ENCODE results near the gene TSPAN31. TPM values are rescaled to one million over a fixed set of nuclear protein-coding genes. Genes with fewer than 3 reads are reported as not detected.

TSPAN31 gene
- polyA plus RNA-seq, 2 of the 4 experiments (the other 2 are of a cell fraction): 20.6 to 51.9 TPM

DNA sequence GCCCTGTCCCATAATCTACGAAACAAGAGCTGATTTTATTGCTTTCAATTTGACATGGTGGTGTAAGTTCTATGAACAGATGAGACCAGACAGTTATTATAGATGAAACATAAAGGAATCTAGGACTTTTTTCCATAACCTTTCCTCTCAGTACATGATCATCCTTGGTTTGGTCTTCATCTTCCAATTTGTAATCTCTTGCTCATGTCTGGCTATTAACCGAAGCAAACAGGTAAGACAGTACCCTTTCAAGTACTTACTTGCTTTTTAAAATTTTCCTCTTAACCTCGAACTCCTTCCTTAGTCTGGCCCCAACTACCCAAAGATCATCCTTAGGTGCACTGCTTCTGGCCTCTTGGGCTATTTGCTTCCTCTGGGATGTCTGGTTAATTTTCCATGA is 1.2 kb downstream of the TSPAN31 start:
- TF ChIP-seq MYC (IDR thresholded peaks at IDR 0.05; ENCODE audit: borderline replicate concordance, low read length) (no peak), JUN (IDR thresholded peaks at IDR 0.05) (peak in 1 of 2 experiments; percentile 24; a peak in 1 of 5 replicates)
- H3K9me3 ChIP-seq: no peaks in the 10 kb centered on the region
- DNase-seq (ENCODE audit: low read depth in 1 of 2, low spot score in 1 of 2): no peak
- 85% methylated on average over 3 of the region's 3 CpGs for WGBS (ENCODE audit: missing lambda C conversion rate)
- ChIA-PET POLR2A (no interaction called here), CTCF (interaction anchor here (1.1 to 3.1 kb wide), 3 partner anchors 11 to 37 kb away, joined by 3 to 15 read pairs (median 14); partner anchors contain the start of gene TSFM)
- peak overlapping the region; percentile 79 for H3K4me2 ChIP-seq
- H3K27ac ChIP-seq: no peak overlapping the region; a peak in 1 of 6 replicates
- FAIRE-seq: no peak
- no peak for ATAC-seq
- H3K4me3 ChIP-seq: peak overlapping the region; percentile 70; the same call in 1 of the 3 replicates
- peaks cover 17% of the 10 kb centered on the region for H3K4me1 ChIP-seq

DNA sequence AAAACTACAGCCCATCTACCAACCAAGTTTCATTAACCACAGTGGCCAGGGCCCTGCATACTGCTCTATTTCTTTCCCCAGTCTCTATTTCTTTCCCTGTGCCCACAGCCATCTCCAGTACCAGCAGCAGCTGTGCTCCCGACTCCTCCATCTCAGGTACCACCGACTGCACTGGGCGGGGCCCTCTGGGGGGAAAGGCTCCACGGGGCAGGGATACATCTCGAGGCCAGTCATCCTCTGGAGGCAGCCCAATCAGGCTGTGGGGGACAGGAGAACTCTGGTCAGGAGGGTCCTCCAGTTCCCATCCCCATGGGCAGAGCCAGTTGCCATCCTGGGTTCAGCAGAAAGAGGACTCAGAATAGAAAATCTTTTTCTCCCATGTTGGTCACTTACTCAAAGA is 4.2 kb downstream of the TSPAN31 start:
- Histone ChIP-seq H3K4me2 (no peak overlapping the region), H3K9me3 (no peaks in the 10 kb centered on the region), H3K4me3 (no peak overlapping the region), H3K27ac (no peak overlapping the region), H3K4me1 (peaks cover 31% of the 10 kb centered on the region)
- POLR2A ChIA-PET: no interaction called here
- CTCF ChIA-PET: interaction anchor here (3.1 kb wide), 1 partner anchor 12 kb away, joined by 17 read pairs; no protein-coding TSS in a partner anchor
- no peak for FAIRE-seq
- DNase-seq (ENCODE audit: low read depth in 1 of 2, low spot score in 1 of 2): no peak
- 91% methylated on average over 5 of the region's 5 CpGs for WGBS (ENCODE audit: missing lambda C conversion rate)
- TF ChIP-seq JUNB (IDR thresholded peaks at IDR 0.05) (no peak), FOSL2 (IDR thresholded peaks at IDR 0.05) (no peak), FOSL2 (CRISPR knock-in tag; IDR thresholded peaks at IDR 0.05) (no peak), KDM5A (IDR thresholded peaks at IDR 0.05) (no peak), EHMT2 (IDR thresholded peaks at IDR 0.05; ENCODE audit: low read depth) (no peak), RCOR1 (IDR thresholded peaks at IDR 0.05; ENCODE audit: low read depth, low read length) (no peak), JUN (IDR thresholded peaks at IDR 0.05) (no peak), HOXA7 (CRISPR knock-in tag; IDR thresholded peaks at IDR 0.05) (no peak), MYC (IDR thresholded peaks at IDR 0.05; ENCODE audit: borderline replicate concordance, low read length) (no peak), ZC3H11A (IDR thresholded peaks at IDR 0.05) (no peak), CHD4 (IDR thresholded peaks at IDR 0.05; ENCODE audit: borderline replicate concordance) (no peak), NFE2L2 (conservative IDR thresholded peaks at IDR 0.05; ENCODE audit: low read length) (no peak), RAD21 (conservative IDR thresholded peaks at IDR 0.05 in 1 of 2, IDR thresholded peaks at IDR 0.05 in 1 of 2) (no peak)
- TF ChIP-seq, protein P1, sequence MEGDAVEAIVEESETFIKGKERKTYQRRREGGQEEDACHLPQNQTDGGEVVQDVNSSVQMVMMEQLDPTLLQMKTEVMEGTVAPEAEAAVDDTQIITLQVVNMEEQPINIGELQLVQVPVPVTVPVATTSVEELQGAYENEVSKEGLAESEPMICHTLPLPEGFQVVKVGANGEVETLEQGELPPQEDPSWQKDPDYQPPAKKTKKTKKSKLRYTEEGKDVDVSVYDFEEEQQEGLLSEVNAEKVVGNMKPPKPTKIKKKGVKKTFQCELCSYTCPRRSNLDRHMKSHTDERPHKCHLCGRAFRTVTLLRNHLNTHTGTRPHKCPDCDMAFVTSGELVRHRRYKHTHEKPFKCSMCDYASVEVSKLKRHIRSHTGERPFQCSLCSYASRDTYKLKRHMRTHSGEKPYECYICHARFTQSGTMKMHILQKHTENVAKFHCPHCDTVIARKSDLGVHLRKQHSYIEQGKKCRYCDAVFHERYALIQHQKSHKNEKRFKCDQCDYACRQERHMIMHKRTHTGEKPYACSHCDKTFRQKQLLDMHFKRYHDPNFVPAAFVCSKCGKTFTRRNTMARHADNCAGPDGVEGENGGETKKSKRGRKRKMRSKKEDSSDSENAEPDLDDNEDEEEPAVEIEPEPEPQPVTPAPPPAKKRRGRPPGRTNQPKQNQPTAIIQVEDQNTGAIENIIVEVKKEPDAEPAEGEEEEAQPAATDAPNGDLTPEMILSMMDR (IDR thresholded peaks at IDR 0.05): no peak
- TF ChIP-seq, protein P2, sequence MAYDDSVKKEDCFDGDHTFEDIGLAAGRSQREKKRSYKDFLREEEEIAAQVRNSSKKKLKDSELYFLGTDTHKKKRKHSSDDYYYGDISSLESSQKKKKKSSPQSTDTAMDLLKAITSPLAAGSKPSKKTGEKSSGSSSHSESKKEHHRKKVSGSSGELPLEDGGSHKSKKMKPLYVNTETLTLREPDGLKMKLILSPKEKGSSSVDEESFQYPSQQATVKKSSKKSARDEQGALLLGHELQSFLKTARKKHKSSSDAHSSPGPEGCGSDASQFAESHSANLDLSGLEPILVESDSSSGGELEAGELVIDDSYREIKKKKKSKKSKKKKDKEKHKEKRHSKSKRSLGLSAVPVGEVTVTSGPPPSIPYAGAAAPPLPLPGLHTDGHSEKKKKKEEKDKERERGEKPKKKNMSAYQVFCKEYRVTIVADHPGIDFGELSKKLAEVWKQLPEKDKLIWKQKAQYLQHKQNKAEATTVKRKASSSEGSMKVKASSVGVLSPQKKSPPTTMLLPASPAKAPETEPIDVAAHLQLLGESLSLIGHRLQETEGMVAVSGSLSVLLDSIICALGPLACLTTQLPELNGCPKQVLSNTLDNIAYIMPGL (CRISPR knock-in tag; IDR thresholded peaks at IDR 0.05; ENCODE audit: borderline replicate concordance): no peak
- no peak for ATAC-seq

DNA sequence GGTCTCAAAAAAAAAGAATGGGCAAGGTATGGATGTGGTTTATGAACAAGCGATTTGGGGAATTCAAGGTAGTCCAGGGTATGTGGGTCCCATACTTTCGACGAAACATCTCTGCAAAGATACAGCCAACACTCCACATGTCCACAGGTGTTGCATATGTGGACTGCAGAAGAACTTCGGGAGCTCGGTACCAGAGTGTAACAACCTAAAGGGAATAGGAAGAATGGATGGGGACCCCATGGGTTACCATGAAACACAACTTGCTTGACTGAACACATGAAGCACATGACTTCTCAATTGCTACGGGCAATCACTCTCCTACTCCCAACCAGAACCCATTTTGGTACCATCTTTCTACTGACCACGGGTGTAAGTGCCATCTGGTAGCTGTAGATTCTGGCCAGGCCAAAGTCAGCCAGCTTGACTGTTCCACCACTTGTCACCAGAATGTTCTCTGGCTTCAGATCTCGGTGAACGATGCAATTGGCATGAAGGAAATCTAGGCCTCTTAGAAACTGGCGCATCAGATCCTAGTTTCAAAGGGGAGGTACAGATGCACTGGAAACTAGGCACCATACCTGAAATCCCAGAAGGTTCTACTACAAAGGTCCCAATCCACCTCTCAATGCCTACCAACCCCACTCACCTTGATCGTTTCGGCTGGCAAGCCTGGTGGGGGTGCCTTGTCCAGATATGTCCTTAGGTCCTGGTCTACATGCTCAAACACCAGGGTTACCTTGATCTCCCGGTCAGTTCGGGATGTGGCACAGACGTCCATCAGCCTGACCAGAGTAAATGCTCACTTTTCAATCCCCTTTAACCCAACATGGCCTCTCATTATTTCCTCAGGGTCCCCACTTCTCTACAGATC is 6.0 kb downstream of the TSPAN31 start:
- Histone ChIP-seq H3K27ac (peak overlapping the region; percentile 91 to 98), H3K4me3 (peak overlapping the region; percentile 69), H3K4me2 (peak overlapping the region; percentile 80), H3K9me3 (no peaks in the 10 kb centered on the region), H3K4me1 (peaks cover 30% of the 10 kb centered on the region)
- FAIRE-seq (no peak), ATAC-seq (no peak), DNase-seq (ENCODE audit: low read depth in 1 of 2, low spot score in 1 of 2) (no peak)
- ChIA-PET CTCF (interaction anchor here (0.7 to 1.7 kb wide), 6 partner anchors 10 to 537 kb away, joined by 3 to 9 read pairs (median 4); partner anchors contain the start of gene AGAP2), POLR2A (no interaction called here)
- 91% methylated on average over 15 of the region's 15 CpGs for WGBS (ENCODE audit: missing lambda C conversion rate)
- TF ChIP-seq POLR2A (IDR thresholded peaks at IDR 0.05; ENCODE audit: low read length): no peak
- no peak for TF ChIP-seq MYC (IDR thresholded peaks at IDR 0.05; ENCODE audit: borderline replicate concordance, low read length)
- TF ChIP-seq NPAS2 (CRISPR knock-in tag; IDR thresholded peaks at IDR 0.05; ENCODE audit: borderline replicate concordance): no peak
- TF ChIP-seq ZFP36 (IDR thresholded peaks at IDR 0.05; ENCODE audit: borderline replicate concordance, partially characterized antibody): no peak
- TF ChIP-seq KDM5A (IDR thresholded peaks at IDR 0.05): no peak
- no peak for TF ChIP-seq NFE2L2 (conservative IDR thresholded peaks at IDR 0.05; ENCODE audit: low read length)
- TF ChIP-seq EP300 (IDR thresholded peaks at IDR 0.05): no peak
- TF ChIP-seq RFX5 (IDR thresholded peaks at IDR 0.05): no peak
- no peak for TF ChIP-seq CBX2 (IDR thresholded peaks at IDR 0.05; ENCODE audit: borderline replicate concordance, low read depth)
- TF ChIP-seq FOXS1 (CRISPR knock-in tag; IDR thresholded peaks at IDR 0.05): no peak
- TF ChIP-seq ZC3H11A (IDR thresholded peaks at IDR 0.05): no peak
- no peak for TF ChIP-seq CEBPB (IDR thresholded peaks at IDR 0.05)
- TF ChIP-seq KDM1A (IDR thresholded peaks at IDR 0.05; ENCODE audit: low read depth): no peak

Data from A549 (cell line).